ENCODE measurements around the gene ARFRP1. TPM values are rescaled to one million over a fixed set of nuclear protein-coding genes. Genes with fewer than 3 reads are reported as not detected.
"Not testable (repeated sequence)": the region's sequence is repeated elsewhere in the genome, so short reads cannot be mapped to it uniquely, and the experiment has no call there.

ARFRP1 gene
- total RNA-seq, 4 donors from 2014 or later, result 46.2 to 75.4 (median 56.2) TPM

DNA sequence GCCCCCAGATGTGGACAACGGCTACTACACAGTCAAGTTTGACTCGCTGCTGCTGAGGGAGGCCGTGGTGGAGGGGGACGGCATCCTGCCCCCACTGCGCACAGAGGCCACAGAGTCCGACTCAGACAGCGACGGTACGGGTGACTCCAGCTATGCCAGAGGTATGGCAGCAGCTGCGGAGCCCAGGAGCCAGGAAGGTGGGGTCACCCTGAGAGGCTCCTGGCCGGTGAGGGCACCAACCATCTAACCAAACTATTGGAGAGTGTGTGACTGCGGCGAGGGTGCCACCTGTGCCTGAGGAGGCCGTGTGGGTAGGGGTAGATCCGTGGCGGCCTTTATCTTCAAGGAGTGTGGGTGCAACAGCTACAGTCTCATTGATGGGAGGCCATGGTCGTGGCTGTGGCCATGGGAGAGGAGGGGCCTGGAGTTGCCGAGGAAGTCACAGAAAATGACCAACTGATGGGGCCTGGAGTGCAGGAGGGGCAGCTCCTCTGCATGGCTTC, 25.9 kb upstream of the ARFRP1 start:
- no peaks in the 10 kb centered on the region for H3K27me3 ChIP-seq
- no peaks in the 10 kb centered on the region for H3K9me3 ChIP-seq
- no peak for DNase-seq
- H3K36me3 ChIP-seq, result no peaks in the 10 kb centered on the region
- in situ Hi-C loops (cut with MboI; ENCODE audit: low pct_ligation_motif_present in 1 of 4, low pct_unique_long_range_greater_than_20kb in 1 of 4, low sequenced_read_pairs in 3 of 4) (no loop called here), intact Hi-C loops (cut with DNase I; ENCODE audit: low total_unique reads) (no loop called here)
- TF ChIP-seq POLR2AphosphoS5 (IDR thresholded peaks at IDR 0.05), result no peak
- no peak for TF ChIP-seq POLR2A (IDR thresholded peaks at IDR 0.05)
- WGBS, 2 donors (ENCODE audit: low coverage in 1 of 2), result 81 to 92% methylated on average over 3 to 7 of the region's 18 CpGs
- no peak overlapping the region for H3K4me3 ChIP-seq
- H3K27ac ChIP-seq, result no peak overlapping the region
- H3K4me1 ChIP-seq, result peaks cover 23 to 33% (median 28%) of the 10 kb centered on the region in 4 donors

DNA sequence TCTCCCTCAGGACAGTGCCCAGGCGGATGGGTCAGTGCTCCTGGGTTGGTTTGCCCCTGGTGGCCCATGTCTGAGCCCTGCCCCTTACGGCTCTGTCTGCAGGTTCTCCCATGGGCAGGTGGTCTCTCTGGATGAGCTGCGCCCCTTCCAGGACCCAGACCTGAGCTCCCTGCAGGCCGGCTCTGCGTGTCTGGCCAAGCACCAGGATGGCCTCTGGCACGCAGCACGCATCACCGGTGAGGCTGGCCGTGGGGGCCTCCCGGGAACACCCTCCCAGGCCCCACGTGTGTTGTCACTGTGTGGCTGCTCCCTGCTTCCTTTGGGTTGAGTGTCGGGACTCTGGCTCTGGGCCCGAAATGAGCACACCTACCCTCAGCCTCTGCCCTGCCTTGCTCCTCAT, 25.3 kb upstream of the ARFRP1 start:
- 98 to 100% methylated on average over 1 to 12 of the region's 13 CpGs for WGBS, 2 donors (ENCODE audit: low coverage in 1 of 2)
- intact Hi-C loops (cut with DNase I; ENCODE audit: low total_unique reads), result no loop called here

DNA sequence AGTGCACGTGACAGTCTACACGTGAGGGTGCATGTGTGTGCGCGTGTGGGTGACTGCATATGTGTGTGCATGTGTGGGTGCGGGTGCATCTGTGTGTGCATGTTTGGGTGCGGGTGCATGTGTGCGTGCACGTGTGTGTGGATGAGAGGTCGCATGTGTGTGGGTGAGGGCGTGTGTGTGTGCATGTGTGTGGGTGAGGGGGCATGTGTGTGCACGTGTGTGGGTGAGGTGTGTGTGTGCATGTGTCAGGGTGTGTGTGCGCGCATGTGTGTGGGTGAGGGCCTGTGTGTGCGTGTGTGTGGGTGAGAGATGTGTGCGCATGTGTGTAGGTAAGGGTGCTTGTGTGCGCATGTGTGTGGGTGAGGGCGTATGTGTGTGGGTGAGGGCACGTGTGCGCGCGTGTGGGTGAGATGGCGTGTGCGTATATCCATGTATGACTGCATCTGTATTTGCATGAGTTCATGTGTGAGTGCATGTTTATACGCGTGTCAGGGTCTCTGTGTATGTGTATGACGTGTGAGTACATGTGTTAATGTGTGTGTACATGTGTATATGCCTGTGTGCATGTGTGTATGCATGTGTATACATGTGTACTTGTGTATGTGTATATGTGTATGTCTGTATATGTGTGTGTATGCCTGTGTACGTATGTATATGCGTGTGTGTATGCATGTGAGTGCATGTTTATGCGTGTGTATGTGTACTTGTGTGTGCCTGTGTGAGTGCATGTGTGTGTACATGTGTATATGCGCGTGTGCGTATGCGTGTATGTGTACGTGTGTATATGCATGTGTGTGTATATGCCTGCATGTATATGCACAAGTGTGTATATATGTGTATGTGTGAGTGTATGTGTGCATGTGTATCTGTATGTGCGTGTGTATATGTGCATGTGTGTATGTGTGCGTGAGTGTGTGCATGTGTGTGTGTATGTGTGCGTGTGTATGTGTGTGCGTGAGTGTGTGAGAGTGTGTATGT, 24.6 kb upstream of the ARFRP1 start:
- TF ChIP-seq POLR2A (IDR thresholded peaks at IDR 0.05) (no peak), EP300 (IDR thresholded peaks at IDR 0.05; ENCODE audit: low read depth) (no peak), POLR2AphosphoS5 (IDR thresholded peaks at IDR 0.05) (no peak)
- TF ChIP-seq, protein P1, sequence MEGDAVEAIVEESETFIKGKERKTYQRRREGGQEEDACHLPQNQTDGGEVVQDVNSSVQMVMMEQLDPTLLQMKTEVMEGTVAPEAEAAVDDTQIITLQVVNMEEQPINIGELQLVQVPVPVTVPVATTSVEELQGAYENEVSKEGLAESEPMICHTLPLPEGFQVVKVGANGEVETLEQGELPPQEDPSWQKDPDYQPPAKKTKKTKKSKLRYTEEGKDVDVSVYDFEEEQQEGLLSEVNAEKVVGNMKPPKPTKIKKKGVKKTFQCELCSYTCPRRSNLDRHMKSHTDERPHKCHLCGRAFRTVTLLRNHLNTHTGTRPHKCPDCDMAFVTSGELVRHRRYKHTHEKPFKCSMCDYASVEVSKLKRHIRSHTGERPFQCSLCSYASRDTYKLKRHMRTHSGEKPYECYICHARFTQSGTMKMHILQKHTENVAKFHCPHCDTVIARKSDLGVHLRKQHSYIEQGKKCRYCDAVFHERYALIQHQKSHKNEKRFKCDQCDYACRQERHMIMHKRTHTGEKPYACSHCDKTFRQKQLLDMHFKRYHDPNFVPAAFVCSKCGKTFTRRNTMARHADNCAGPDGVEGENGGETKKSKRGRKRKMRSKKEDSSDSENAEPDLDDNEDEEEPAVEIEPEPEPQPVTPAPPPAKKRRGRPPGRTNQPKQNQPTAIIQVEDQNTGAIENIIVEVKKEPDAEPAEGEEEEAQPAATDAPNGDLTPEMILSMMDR (IDR thresholded peaks at IDR 0.05), result no peak
- H3K27me3 ChIP-seq, result no peaks in the 10 kb centered on the region
- H3K9me3 ChIP-seq, result no peaks in the 10 kb centered on the region
- no peaks in the 10 kb centered on the region for H3K36me3 ChIP-seq
- in situ Hi-C loops (cut with MboI; ENCODE audit: low pct_ligation_motif_present in 1 of 4, low pct_unique_long_range_greater_than_20kb in 1 of 4, low sequenced_read_pairs in 3 of 4) (no loop called here), intact Hi-C loops (cut with DNase I; ENCODE audit: low total_unique reads) (no loop called here)
- no peak overlapping the region for H3K4me3 ChIP-seq
- WGBS, 2 donors (ENCODE audit: low coverage in 1 of 2), result 85 to 92% methylated on average over 17 to 37 of the region's 38 CpGs
- peaks cover 11 to 33% (median 19%) of the 10 kb centered on the region in 4 donors for H3K4me1 ChIP-seq
- DNase-seq, result no peak
- H3K27ac ChIP-seq, result no peak overlapping the region

More for the DNA sequence above, 25.3 kb upstream of the ARFRP1 start:
- Histone ChIP-seq H3K4me1 (peaks cover 18 to 33% (median 23%) of the 10 kb centered on the region in 4 donors), H3K27ac (no peak overlapping the region), H3K4me3 (no peak overlapping the region), H3K27me3 (no peaks in the 10 kb centered on the region), H3K36me3 (no peaks in the 10 kb centered on the region), H3K9me3 (no peaks in the 10 kb centered on the region)
- in situ Hi-C loops (cut with MboI; ENCODE audit: low pct_ligation_motif_present in 1 of 4, low pct_unique_long_range_greater_than_20kb in 1 of 4, low sequenced_read_pairs in 3 of 4), result no loop called here
- DNase-seq, result no peak
- TF ChIP-seq, protein P1 (IDR thresholded peaks at IDR 0.05), result no peak
- TF ChIP-seq POLR2A (IDR thresholded peaks at IDR 0.05) (no peak), POLR2AphosphoS5 (IDR thresholded peaks at IDR 0.05) (no peak), EP300 (IDR thresholded peaks at IDR 0.05; ENCODE audit: low read depth) (no peak)

DNA sequence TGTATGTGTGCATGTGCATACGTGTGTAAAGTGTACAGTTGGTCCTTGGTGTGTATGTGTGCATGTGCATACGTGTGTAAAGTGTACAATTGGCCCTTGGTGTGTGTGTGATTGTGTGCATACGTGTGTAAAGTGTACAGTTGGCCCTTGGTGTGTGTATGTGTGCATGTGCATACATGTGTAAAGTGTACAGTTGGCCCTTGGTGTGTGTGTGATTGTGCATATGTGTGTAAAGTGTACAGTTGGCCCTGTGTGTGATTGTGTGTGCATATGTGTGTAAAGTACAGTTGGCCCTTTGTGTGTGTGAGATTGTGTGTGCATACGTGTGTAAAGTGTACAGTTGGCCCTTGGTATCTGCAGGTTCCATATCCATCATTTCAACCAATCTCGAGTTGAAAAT, 23.6 kb upstream of the ARFRP1 start:
- Histone ChIP-seq H3K27ac (peak overlapping the region in 1 of 4 donors; percentile 48), H3K4me1 (peaks cover 6 to 32% (median 14%) of the 10 kb centered on the region in 4 donors), H3K36me3 (peaks cover 0 to 2% (median 0%) of the 10 kb centered on the region in 4 donors), H3K4me3 (no peak overlapping the region), H3K9me3 (no peaks in the 10 kb centered on the region), H3K27me3 (no peaks in the 10 kb centered on the region)
- TF ChIP-seq POLR2AphosphoS5 (IDR thresholded peaks at IDR 0.05), result no peak
- TF ChIP-seq, protein P1 (IDR thresholded peaks at IDR 0.05), result no peak
- no peak for TF ChIP-seq EP300 (IDR thresholded peaks at IDR 0.05; ENCODE audit: low read depth)
- no peak for TF ChIP-seq POLR2A (IDR thresholded peaks at IDR 0.05)
- WGBS, 2 donors (ENCODE audit: low coverage in 1 of 2), result 83 to 100% methylated on average over 1 to 5 of the region's 5 CpGs
- intact Hi-C loops (cut with DNase I; ENCODE audit: low total_unique reads) (no loop called here), in situ Hi-C loops (cut with MboI; ENCODE audit: low pct_ligation_motif_present in 1 of 4, low pct_unique_long_range_greater_than_20kb in 1 of 4, low sequenced_read_pairs in 3 of 4) (no loop called here)
- DNase-seq, result no peak

DNA sequence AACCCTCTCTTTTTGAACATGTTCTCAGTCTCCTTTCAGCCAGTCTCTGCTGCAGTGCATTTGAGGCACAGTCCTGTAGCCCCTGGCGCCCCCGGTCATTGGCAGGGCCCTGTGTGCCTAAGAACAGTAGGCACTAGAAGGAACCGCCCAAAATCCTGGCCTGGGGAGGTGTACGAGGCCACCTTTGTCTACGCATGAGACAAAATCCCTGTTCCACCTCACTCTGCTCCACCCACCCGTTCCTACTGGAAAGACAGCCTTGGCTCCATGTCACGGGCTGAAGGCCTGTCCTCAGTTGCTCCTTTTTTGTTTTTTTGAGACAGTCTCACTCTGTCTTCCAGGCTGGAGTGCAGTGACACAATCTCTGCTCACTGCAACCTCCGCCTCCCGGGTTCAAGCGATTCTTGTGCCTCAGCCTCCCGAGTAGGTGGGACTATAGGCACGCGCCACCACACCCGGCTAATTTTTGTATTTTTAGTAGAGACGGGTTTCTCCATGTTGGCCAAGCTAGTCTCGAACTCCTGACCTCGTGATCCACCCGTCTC, 22.5 kb upstream of the ARFRP1 start:
- H3K36me3 ChIP-seq; H3K27me3 ChIP-seq; H3K9me3 ChIP-seq; intact Hi-C loops (cut with DNase I; ENCODE audit: low total_unique reads); H3K4me3 ChIP-seq; DNase-seq; in situ Hi-C loops (cut with MboI; ENCODE audit: low pct_ligation_motif_present in 1 of 4, low pct_unique_long_range_greater_than_20kb in 1 of 4, low sequenced_read_pairs in 3 of 4): not testable (repeated sequence)
- H3K4me1 ChIP-seq, result peaks cover 0 to 23% (median 8%) of the 10 kb centered on the region in 4 donors
- peak overlapping the region in 1 of 4 donors; percentile 48 for H3K27ac ChIP-seq
- WGBS, 2 donors (ENCODE audit: low coverage in 1 of 2), result 85% methylated on average over 18 of the region's 18 CpGs; no CpG with 5 or more reads in 1 of the 2 donors

DNA sequence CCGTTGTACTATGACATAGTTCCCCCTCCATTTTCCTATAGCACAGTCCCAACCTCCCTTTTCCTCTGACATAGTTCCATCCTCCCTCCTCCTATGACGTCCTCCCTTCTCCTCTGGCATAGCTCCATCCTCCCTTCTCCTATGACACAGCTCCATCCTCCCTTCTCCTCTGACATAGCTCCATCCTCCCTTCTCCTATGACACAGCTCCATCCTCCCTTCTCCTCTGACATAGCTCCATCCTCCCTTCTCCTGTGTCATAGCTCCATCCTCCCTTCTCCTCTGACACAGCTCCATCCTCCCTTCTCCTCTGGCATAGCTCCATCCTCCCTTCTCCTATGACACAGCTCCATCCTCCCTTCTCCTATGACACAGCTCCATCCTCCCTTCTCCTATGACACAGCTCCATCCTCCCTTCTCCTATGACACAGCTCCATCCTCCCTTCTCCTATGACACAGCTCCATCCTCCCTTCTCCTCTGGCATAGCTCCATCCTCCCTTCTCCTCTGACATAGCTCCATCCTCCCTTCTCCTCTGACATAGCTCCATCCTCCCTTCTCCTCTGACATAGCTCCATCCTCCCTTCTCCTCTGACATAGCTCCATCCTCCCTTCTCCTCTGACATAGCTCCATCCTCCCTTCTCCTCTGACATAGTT, 15.3 kb upstream of the ARFRP1 start:
- peaks cover 0 to 20% (median 6%) of the 10 kb centered on the region in 4 donors for H3K36me3 ChIP-seq
- peaks cover 0 to 16% (median 8%) of the 10 kb centered on the region in 4 donors for H3K4me1 ChIP-seq
- WGBS, 2 donors (ENCODE audit: low coverage in 1 of 2), result 83 to 87% methylated on average over 1 to 2 of the region's 2 CpGs
- H3K27ac ChIP-seq; in situ Hi-C loops (cut with MboI; ENCODE audit: low pct_ligation_motif_present in 1 of 4, low pct_unique_long_range_greater_than_20kb in 1 of 4, low sequenced_read_pairs in 3 of 4); intact Hi-C loops (cut with DNase I; ENCODE audit: low total_unique reads); H3K27me3 ChIP-seq; H3K4me3 ChIP-seq; DNase-seq: not testable (repeated sequence)
- H3K9me3 ChIP-seq, result peaks cover 3 to 14% of the 10 kb centered on the region in 2 donors

Data from transverse colon (tissue), 4 donors.